ENCODE data around the gene ZNF343. TPM values are rescaled to one million over a fixed set of nuclear protein-coding genes. Genes with fewer than 3 reads are reported as not detected.
A peak's percentile ranks its signal among the peaks of the same experiment; 100 is the strongest.

The ZNF343 gene
- total RNA-seq, 1 experiment from 2014 or later: 13.4 TPM

GRCh38 chr20:2473516-2473915, 35.2 kb downstream of the ZNF343 start:
- ChIA-PET CTCF (no interaction called here), POLR2A (no interaction called here)
- in situ Hi-C loops (cut with HindIII; ENCODE audit: low pct_unique_long_range_greater_than_20kb, low sequenced_read_pairs) (no loop called here), intact Hi-C loops (cut with micrococcal nuclease; ENCODE audit: unreplicated experiment) (no loop called here)
- TF ChIP-seq, protein P1, sequence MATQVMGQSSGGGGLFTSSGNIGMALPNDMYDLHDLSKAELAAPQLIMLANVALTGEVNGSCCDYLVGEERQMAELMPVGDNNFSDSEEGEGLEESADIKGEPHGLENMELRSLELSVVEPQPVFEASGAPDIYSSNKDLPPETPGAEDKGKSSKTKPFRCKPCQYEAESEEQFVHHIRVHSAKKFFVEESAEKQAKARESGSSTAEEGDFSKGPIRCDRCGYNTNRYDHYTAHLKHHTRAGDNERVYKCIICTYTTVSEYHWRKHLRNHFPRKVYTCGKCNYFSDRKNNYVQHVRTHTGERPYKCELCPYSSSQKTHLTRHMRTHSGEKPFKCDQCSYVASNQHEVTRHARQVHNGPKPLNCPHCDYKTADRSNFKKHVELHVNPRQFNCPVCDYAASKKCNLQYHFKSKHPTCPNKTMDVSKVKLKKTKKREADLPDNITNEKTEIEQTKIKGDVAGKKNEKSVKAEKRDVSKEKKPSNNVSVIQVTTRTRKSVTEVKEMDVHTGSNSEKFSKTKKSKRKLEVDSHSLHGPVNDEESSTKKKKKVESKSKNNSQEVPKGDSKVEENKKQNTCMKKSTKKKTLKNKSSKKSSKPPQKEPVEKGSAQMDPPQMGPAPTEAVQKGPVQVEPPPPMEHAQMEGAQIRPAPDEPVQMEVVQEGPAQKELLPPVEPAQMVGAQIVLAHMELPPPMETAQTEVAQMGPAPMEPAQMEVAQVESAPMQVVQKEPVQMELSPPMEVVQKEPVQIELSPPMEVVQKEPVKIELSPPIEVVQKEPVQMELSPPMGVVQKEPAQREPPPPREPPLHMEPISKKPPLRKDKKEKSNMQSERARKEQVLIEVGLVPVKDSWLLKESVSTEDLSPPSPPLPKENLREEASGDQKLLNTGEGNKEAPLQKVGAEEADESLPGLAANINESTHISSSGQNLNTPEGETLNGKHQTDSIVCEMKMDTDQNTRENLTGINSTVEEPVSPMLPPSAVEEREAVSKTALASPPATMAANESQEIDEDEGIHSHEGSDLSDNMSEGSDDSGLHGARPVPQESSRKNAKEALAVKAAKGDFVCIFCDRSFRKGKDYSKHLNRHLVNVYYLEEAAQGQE (IDR thresholded peaks at IDR 0.05; ENCODE audit: insufficient read depth in 1 of 2, low read depth in 2 of 2, low read length in 1 of 2): no peak
- TF ChIP-seq POLR2AphosphoS5 (IDR thresholded peaks at IDR 0.05; ENCODE audit: low read depth, low read length): no peak
- TF ChIP-seq SIN3A (IDR thresholded peaks at IDR 0.05; ENCODE audit: borderline replicate concordance, insufficient read depth, low read depth, low read length): no peak
- no peak for TF ChIP-seq CTCF (IDR thresholded peaks at IDR 0.05)
- no peak for TF ChIP-seq TCF7L2 (IDR thresholded peaks at IDR 0.05; ENCODE audit: low read depth, low read length)
- no peak for DNase-seq (ENCODE audit: low read depth, low spot score)
- H3K27me3 ChIP-seq (ENCODE audit: control insufficient read depth, insufficient read depth, low read length): no peaks in the 10 kb centered on the region
- H3K36me3 ChIP-seq (ENCODE audit: control insufficient read depth, insufficient read depth, low read length): peaks cover 5% of the 10 kb centered on the region; the same call in 1 of the 2 replicates
- no TSS peak for BruUV-seq (replicated peaks)
- no peak for ATAC-seq
- peaks cover 5% of the 10 kb centered on the region for H3K4me1 ChIP-seq (ENCODE audit: control insufficient read depth, insufficient read depth, low read length)
- no peaks in the 10 kb centered on the region for H3K9me3 ChIP-seq (ENCODE audit: control insufficient read depth, insufficient read depth, low read depth, low read length)
- H3K27ac ChIP-seq (ENCODE audit: low read length): no peak overlapping the region
- no peak overlapping the region for H3K4me3 ChIP-seq (ENCODE audit: low read depth in 2 of 2, low read length in 2 of 2)

GRCh38 chr20:2470423-2471193, 38.1 kb downstream of the ZNF343 start, which contains the start of gene SNRPB:
Gene SNRPB (minus strand): TSS chr20:2470789. CDS start chr20:2470690, 99 bp downstream.
- Histone ChIP-seq H3K4me3 (ENCODE audit: low read depth in 2 of 2, low read length in 2 of 2) (peak within 1 kb of the TSS; percentile 68 to 90), H3K27me3 (ENCODE audit: control insufficient read depth, insufficient read depth, low read length) (no peaks in the 10 kb centered on the region), H3K4me1 (ENCODE audit: control insufficient read depth, insufficient read depth, low read length) (peaks cover 14% of the 10 kb centered on the region), H3K27ac (ENCODE audit: low read length) (peak within 1 kb of the TSS; percentile 97), H3K9me3 (ENCODE audit: control insufficient read depth, insufficient read depth, low read depth, low read length) (no peaks in the 10 kb centered on the region), H3K36me3 (ENCODE audit: control insufficient read depth, insufficient read depth, low read length) (peaks cover 30% of the 10 kb centered on the region)
- TF ChIP-seq CTCF (IDR thresholded peaks at IDR 0.05) (no peak), TCF7L2 (IDR thresholded peaks at IDR 0.05; ENCODE audit: low read depth, low read length) (0 out of 2 replicates have a peak, but pooled peaks have one; percentile 47), POLR2AphosphoS5 (IDR thresholded peaks at IDR 0.05; ENCODE audit: low read depth, low read length) (peak; percentile 99), SIN3A (IDR thresholded peaks at IDR 0.05; ENCODE audit: borderline replicate concordance, insufficient read depth, low read depth, low read length) (peak; percentile 64; the same call in 1 of the 2 replicates)
- TF ChIP-seq, protein P1 (IDR thresholded peaks at IDR 0.05; ENCODE audit: insufficient read depth in 1 of 2, low read depth in 2 of 2, low read length in 1 of 2): peak in 1 of 2 experiments; percentile 63; a peak in 2 of 4 replicates
- intact Hi-C loops (cut with micrococcal nuclease; ENCODE audit: unreplicated experiment) (no loop called here), in situ Hi-C loops (cut with HindIII; ENCODE audit: low pct_unique_long_range_greater_than_20kb, low sequenced_read_pairs) (no loop called here)
- DNase-seq (ENCODE audit: low read depth, low spot score) (peak; percentile 94), ATAC-seq (peak; percentile 99)
- ChIA-PET POLR2A (interaction anchor here (1.8 kb wide), 1 partner anchor 181 kb away, joined by 4 read pairs; no protein-coding TSS in a partner anchor), CTCF (no interaction called here)
- TSS peak; percentile 83 for BruUV-seq (replicated peaks)
